ENCODE data around the gene MTG2.

DNA sequence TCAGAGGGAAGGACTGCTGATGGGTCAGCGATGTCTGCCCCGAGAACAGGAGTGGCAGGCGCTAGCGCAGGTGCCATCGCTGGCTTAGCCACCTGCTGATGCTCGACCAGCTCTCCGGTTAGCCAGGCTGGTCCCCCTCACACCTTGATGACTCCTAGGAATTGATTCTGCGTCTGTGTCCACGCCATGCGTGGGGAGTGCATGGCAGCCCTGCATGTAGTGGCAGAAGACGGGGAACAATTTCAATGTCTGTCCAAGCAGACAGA, 32.6 kb upstream of the MTG2 start:
- TF ChIP-seq CTCF (IDR thresholded peaks at IDR 0.05; ENCODE audit: low read depth, low read length, missing input control) (no peak), MAX (IDR thresholded peaks at IDR 0.05) (no peak), TAF1 (conservative IDR thresholded peaks at IDR 0.05) (no peak), REST (IDR thresholded peaks at IDR 0.05) (no peak), ATF3 (IDR thresholded peaks at IDR 0.05) (no peak), RAD21 (IDR thresholded peaks at IDR 0.05) (no peak), EGR1 (IDR thresholded peaks at IDR 0.05; ENCODE audit: low read depth in 2 of 2) (no peak), FOXA1 (IDR thresholded peaks at IDR 0.05) (no peak), SP1 (IDR thresholded peaks at IDR 0.05) (no peak), NR2F2 (IDR thresholded peaks at IDR 0.05) (no peak)
- TF ChIP-seq, protein P1, sequence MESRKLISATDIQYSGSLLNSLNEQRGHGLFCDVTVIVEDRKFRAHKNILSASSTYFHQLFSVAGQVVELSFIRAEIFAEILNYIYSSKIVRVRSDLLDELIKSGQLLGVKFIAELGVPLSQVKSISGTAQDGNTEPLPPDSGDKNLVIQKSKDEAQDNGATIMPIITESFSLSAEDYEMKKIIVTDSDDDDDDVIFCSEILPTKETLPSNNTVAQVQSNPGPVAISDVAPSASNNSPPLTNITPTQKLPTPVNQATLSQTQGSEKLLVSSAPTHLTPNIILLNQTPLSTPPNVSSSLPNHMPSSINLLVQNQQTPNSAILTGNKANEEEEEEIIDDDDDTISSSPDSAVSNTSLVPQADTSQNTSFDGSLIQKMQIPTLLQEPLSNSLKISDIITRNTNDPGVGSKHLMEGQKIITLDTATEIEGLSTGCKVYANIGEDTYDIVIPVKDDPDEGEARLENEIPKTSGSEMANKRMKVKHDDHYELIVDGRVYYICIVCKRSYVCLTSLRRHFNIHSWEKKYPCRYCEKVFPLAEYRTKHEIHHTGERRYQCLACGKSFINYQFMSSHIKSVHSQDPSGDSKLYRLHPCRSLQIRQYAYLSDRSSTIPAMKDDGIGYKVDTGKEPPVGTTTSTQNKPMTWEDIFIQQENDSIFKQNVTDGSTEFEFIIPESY (IDR thresholded peaks at IDR 0.05): no peak

All from liver (tissue), 3 donors.